Fibroblast of mammary gland (primary cell): ENCODE results near the gene F12.
A peak's percentile ranks its signal among the peaks of the same experiment; 100 is the strongest.

Source experiments
- DNase-seq: peaks from one replicate; pipeline ENCODE4 v3.0.0-alpha.2; 2010; ENCODE audit warnings: low read depth
- H3K4me3 ChIP-seq: 2 replicates; pipeline ENCODE4 v1.5.1; 2011; ENCODE audit warnings: low read depth, mild to moderate bottlenecking, low read length, moderate library complexity; ENCODE audit not compliant: control insufficient read depth
- CTCF ChIP-seq: conservative IDR thresholded peaks from 2 replicates; pipeline ENCODE4 v1.5.1; 2011; ENCODE audit warnings: low read depth, low read length, inconsistent platforms; ENCODE audit not compliant: control insufficient read depth, insufficient read depth

The F12 gene

GRCh38 chr5:177370488-177371119, 38.8 kb downstream of the F12 start:
- DNase-seq, result peak; percentile 79
- no peak overlapping the region for H3K4me3 ChIP-seq
- TF ChIP-seq CTCF, result peak; percentile 46

GRCh38 chr5:177369645-177370440, 39.5 kb downstream of the F12 start:
- TF ChIP-seq CTCF, result no peak
- H3K4me3 ChIP-seq, result no peak overlapping the region
- no peak for DNase-seq

GRCh38 chr5:177368869-177369644, 40.3 kb downstream of the F12 start:
- TF ChIP-seq CTCF, result peak; percentile 76
- DNase-seq, result peak; percentile 30
- H3K4me3 ChIP-seq, result no peak overlapping the region

DNA sequence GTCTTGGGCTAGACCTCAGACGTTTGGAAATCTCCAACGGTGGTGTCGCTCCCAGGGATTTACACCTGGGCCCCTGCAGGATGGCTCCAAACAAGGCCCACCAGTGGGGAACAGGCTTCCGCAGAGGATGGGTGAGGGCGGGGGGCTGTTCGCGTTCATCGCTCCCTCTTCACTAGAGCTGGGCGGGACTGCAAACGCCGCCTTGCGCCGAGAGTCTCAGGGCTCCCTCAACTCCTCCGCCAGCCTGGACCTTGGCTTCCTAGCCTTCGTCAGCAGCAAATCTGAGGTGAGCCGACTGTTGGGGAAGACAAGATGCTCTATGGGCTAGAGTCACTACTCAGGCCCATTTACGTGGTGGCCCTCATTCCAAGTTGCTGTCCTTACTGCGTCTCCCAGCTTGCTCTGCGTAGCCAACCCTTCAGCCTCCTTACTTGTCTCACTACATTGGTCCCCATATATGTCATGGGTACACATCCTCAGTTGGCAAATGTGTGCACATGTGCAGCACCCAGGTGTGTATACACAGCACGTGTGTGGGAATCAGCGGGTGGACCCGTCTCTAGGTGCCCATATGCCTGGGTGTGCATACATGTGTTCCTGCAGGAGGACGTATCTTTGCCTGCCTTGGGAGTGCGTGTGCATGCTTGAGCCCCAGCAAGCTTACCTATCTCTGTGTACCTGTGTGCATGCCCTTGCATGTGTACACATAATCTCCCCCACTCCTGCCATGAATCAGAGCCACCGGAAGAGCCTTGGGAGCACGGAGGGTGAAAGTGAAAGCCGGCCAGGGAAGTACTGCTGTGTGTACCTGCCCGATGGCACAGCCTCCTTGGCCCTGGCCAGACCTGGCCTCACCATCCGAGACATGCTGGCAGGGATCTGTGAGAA, 41.1 kb downstream of the F12 start:
- TF ChIP-seq CTCF, result no peak
- no peak overlapping the region for H3K4me3 ChIP-seq
- DNase-seq, result no peak

DNA sequence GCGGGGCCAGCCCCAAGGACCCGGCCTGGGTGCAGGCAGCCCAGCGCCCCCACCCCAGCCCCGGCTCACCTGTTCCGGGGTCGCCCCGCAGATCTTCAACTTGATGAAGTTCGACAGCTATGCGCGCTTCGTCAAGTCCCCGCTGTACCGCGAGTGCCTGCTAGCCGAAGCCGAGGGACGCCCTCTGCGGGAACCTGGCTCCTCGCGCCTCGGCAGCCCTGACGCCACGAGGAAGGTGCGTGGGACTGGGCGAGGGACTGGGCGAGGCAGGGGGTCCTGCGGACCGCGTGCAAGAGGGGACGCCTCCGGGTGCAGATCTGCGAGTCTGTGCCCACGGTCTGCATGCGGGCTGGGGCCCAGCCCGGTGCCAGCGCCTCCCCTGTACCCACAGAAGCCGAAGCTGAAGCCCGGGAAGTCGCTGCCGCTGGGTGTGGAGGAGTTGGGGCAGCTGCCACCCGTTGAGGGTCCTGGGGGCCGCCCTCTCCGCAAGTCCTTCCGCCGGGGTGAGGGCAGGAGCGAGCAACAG, 42.0 kb downstream of the F12 start:
- no peak for DNase-seq
- peak overlapping the region; percentile 42 for H3K4me3 ChIP-seq
- no peak for TF ChIP-seq CTCF
